Measurements from ENCODE around the gene KLF7.

GRCh38 chr2:207121784-207122183 lies 44.0 kb downstream of the KLF7 start:
- TF ChIP-seq POLR2AphosphoS5 (IDR thresholded peaks at IDR 0.05; ENCODE audit: low read depth, low read length) (no peak), POU2F2 (IDR thresholded peaks at IDR 0.05; ENCODE audit: low read depth, low read length) (no peak), POLR2A (IDR thresholded peaks at IDR 0.05; ENCODE audit: low read depth, low read length) (no peak), TAF1 (IDR thresholded peaks at IDR 0.05; ENCODE audit: low read depth, low read length) (no peak)

Data from GM12891 (cell line).